ENCODE data around the gene WDR27.

WDR27 gene

DNA sequence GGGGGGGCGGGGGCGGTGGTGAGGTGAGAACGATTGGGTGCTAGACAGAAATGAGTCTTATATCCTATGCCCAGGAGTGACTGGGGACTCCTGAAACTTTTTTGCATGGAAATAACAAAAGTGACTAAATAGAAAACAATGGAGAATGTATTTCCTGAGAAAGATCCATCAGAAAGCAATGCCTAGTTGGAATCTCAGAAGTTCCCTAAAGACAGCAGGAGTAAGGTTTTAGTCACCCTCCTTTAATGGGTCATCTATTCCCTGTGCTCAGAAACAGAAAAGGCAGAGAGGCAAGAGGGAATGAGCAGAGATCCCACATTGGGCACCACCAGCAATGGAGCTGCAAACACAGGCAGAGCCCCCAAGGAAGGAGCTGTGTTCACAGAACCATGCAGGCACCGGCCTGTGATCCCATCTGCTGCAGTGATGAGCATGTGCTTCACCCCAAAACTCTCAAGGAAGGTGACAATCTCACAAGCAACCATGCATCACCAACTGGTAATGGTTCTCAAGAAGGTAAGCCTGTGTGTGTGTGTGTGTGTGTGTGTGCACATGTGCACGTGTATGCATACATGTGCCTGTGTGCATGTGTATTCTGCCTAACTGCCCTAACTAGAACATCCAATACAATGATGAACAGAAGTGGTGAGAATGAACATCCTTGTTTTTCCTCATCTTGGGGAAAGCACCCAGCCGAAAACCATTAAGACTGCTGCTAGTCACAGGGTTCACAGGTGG lies 168.4 kb downstream of the WDR27 start:
- no peak for DNase-seq (ENCODE audit: low spot score)
- no peak overlapping the region for H3K4me3 ChIP-seq
- H3K27ac ChIP-seq, result no peak overlapping the region
- TF ChIP-seq, protein P1, sequence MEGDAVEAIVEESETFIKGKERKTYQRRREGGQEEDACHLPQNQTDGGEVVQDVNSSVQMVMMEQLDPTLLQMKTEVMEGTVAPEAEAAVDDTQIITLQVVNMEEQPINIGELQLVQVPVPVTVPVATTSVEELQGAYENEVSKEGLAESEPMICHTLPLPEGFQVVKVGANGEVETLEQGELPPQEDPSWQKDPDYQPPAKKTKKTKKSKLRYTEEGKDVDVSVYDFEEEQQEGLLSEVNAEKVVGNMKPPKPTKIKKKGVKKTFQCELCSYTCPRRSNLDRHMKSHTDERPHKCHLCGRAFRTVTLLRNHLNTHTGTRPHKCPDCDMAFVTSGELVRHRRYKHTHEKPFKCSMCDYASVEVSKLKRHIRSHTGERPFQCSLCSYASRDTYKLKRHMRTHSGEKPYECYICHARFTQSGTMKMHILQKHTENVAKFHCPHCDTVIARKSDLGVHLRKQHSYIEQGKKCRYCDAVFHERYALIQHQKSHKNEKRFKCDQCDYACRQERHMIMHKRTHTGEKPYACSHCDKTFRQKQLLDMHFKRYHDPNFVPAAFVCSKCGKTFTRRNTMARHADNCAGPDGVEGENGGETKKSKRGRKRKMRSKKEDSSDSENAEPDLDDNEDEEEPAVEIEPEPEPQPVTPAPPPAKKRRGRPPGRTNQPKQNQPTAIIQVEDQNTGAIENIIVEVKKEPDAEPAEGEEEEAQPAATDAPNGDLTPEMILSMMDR (IDR thresholded peaks at IDR 0.05), result no peak

DNA sequence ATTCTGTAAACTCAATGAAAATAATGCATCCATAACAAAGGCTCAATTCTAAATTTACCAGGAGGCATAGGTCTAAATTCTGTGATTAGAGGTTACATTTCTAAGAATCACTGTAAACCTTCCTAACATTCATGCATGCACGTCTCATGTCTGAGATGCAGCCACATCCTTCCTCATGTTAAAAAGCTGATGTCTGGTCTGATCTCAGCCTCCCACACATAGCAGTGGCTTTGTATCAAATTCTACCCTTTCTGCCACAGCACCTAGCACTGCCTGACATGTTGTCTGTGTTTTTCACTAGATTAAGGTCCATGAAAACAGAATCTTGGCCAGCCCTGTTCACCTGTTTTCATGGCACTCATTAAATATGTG lies 171.1 kb downstream of the WDR27 start:
- TF ChIP-seq, protein P1 (IDR thresholded peaks at IDR 0.05), result no peak
- DNase-seq (ENCODE audit: low spot score), result no peak
- Histone ChIP-seq H3K27ac (peak overlapping the region in 1 of 2 donors; percentile 46), H3K4me3 (no peak overlapping the region)

DNA sequence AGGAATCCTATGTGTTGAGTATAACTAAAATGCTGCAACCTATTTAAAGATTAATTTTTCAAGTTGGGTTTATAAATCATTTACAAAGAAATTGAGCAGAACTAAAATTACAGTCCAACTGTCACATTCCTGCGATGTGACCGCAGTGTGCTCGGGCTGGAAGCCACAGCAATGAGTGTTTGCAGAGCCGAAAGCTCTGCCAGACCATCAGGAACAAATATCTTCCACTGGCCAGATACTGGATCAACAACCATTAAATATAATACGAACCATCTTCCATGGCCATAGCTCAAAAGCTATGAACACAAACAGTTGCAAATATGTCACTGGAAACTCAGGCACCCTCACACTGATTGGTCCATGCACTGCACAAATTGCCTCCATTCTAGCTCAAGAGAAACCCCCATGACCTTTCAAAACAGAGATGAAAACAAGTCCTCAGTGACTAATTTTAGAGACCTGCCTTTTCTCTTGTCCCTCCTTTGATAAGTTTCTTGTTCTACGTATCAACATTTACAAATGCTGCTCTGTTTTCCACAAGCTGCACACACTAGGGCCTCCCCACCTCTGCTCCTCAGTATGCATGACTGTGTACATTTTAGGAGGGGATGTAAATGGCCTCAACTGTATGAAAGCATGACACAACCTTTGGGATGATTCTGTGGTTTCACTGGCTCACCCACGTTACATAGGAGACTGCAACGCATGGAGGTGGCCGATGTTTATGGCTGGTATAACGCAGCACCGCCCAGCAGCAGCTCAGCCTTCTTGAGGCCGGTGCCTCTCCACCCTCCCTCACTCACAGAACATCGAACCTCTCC lies 171.7 kb downstream of the WDR27 start:
- DNase-seq (ENCODE audit: low spot score), result no peak
- TF ChIP-seq, protein P1 (IDR thresholded peaks at IDR 0.05), result no peak
- Histone ChIP-seq H3K27ac (peak overlapping the region in 1 of 2 donors; percentile 46), H3K4me3 (no peak overlapping the region)

DNA sequence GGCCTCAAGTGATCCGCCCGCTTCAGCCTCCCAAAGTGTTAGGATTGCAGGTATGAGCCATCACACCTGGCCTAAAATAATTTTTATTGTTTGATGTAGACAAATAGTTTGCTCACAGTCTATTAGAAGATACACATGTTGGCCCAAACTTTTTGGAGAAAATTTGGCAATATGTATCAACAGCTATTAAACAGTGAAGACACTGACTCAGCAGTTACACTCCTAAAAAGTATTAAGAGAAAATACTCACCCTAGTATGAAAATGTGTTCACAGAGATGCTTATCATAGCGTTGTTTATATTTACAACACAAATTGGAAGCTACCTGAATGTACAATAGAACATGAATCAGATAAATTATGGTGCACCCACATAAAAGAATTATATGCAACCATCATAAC lies 173.1 kb downstream of the WDR27 start:
- Histone ChIP-seq H3K27ac (no peak overlapping the region), H3K4me3 (no peak overlapping the region)
- DNase-seq (ENCODE audit: low spot score), result no peak
- TF ChIP-seq, protein P1 (IDR thresholded peaks at IDR 0.05), result no peak

DNA sequence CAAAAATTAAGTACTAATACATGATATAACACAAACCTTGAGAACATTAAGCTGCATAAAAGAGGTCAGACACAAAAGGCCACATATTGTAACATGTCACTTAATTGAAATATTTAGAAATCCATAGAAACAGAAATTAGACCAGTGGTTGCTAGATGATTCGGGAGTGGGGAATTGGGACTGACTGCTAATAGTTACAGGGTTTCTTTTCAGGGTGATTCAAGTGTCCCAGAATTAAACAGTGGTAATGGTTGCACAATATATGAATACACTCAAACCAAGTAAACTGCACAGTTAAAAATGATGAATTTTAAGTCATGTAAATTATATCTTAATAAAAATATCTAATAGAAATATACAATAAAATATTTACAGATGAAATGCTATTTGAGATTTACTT lies 174.5 kb downstream of the WDR27 start:
- TF ChIP-seq, protein P1 (IDR thresholded peaks at IDR 0.05), result no peak
- no peak overlapping the region for H3K4me3 ChIP-seq
- no peak overlapping the region for H3K27ac ChIP-seq
- DNase-seq (ENCODE audit: low spot score), result no peak

DNA sequence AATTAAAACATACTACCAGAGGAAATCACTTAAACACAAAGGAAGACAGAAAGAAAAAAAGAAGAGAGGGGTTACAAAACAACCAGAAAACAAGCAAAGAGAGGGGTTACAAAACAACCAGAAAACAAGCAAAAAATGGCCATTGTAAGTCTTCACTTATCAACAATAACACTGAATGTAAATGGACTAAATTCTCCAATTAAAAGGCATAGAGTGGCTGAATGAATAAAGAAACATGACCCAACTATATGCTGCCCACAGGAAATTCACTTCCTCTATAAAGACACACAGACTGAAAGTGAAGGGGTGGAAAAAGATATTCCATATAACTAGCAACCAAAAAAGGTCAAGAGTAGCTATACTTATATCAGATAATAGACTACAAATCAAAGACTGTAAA lies 180.0 kb downstream of the WDR27 start:
- no peak overlapping the region for H3K27ac ChIP-seq
- TF ChIP-seq, protein P1 (IDR thresholded peaks at IDR 0.05), result no peak
- H3K4me3 ChIP-seq, result no peak overlapping the region
- DNase-seq (ENCODE audit: low spot score), result no peak
